ENCODE data around the gene C8A. TPM values are rescaled to one million over a fixed set of nuclear protein-coding genes. Genes with fewer than 3 reads are reported as not detected.

C8A gene
- total RNA-seq, 1 experiment from 2014 or later: not detected

DNA sequence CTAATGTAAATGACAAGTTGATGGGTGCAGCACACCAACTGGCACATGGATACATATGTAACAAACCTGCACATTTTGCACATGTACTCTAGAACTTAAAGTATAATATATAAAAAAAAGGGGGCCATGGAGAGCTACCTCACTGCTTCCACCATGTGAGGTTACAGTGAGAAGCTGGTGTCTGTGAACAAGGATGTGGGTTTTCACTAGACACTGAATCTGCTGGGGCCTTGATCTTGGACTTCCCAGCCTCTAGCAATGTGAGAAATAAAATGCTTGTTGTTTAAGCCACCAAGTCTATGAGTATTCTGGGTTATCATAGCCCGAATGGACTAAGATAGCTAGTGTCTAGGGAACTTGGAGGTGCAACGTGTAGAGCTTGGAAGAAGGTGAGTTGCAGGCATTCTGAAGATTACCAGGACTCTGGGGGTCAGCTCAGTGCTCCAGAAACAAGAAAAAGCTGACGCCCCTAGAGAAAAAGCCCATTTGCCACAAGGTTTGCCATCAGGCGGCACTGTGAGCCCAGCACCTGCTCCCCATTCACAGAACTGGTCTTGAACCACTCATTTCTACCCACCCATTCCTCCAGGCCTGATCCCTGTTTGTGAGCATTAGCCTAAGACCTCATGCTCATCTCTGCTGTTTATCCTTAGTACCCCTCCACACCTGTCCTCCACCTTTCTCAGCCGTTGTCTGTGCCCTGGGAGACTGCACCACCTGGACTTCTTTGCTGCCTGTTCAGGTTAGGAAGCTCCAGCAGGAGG lies 20.3 kb upstream of the C8A start:
- no peak for DNase-seq (ENCODE audit: low read depth)
- in situ Hi-C loops (cut with HindIII; ENCODE audit: low pct_unique_long_range_greater_than_20kb, low sequenced_read_pairs): no loop called here

- DNase-seq (ENCODE audit: low read depth): no peak
- in situ Hi-C loops (cut with HindIII; ENCODE audit: low pct_unique_long_range_greater_than_20kb, low sequenced_read_pairs): no loop called here
These were observed 18.9 kb upstream of the C8A start for GRCh38 chr1:56835657-56836056.

- in situ Hi-C loops (cut with HindIII; ENCODE audit: low pct_unique_long_range_greater_than_20kb, low sequenced_read_pairs): no loop called here
- DNase-seq (ENCODE audit: low read depth): no peak
These were observed 18.2 kb upstream of the C8A start for GRCh38 chr1:56836359-56836758.

GRCh38 chr1:56837244-56837939 lies 17.2 kb upstream of the C8A start:
- DNase-seq (ENCODE audit: low read depth): peak; percentile 72
- in situ Hi-C loops (cut with HindIII; ENCODE audit: low pct_unique_long_range_greater_than_20kb, low sequenced_read_pairs): no loop called here

DNA sequence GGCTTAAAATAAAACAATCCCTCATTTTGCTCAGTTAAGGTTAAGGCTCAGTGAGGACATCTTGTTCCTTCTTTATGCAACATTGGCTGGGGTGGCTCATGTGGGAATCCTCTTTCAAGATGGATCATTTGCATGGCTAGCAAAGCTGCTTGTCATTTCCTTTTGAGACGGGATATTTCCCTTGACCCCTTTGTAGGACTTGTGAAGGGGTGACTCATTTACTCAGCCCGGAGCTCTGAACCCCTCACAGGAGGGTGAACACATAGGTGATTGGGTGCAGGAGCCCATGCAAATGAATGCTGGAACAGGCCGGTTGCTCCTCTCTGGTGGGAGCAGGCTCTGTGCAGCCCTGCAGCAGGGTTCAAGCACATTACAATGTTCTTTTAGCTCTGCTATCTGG lies 15.8 kb upstream of the C8A start:
- in situ Hi-C loops (cut with HindIII; ENCODE audit: low pct_unique_long_range_greater_than_20kb, low sequenced_read_pairs): no loop called here
- no peak for DNase-seq (ENCODE audit: low read depth)

DNA sequence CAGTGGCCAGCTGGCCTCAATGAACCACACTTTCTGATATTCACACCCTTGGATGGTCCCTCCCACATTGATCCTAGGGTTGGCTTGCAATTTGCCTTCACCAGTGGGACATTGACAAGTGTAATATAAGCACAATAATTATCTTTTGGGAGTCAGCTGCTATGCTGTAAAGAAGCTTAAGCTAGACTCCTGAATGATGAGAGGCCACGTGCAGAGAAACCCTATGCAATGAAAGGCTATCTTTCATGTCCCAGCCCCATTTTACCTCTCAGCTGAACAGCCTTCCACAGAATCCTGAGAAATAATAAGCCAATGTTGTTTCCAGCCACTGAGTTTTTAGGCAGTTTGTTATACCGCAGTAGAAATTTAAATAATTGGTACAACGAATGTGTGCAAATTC lies 11.1 kb upstream of the C8A start:
- no peak for DNase-seq (ENCODE audit: low read depth)
- in situ Hi-C loops (cut with HindIII; ENCODE audit: low pct_unique_long_range_greater_than_20kb, low sequenced_read_pairs): no loop called here

DNA sequence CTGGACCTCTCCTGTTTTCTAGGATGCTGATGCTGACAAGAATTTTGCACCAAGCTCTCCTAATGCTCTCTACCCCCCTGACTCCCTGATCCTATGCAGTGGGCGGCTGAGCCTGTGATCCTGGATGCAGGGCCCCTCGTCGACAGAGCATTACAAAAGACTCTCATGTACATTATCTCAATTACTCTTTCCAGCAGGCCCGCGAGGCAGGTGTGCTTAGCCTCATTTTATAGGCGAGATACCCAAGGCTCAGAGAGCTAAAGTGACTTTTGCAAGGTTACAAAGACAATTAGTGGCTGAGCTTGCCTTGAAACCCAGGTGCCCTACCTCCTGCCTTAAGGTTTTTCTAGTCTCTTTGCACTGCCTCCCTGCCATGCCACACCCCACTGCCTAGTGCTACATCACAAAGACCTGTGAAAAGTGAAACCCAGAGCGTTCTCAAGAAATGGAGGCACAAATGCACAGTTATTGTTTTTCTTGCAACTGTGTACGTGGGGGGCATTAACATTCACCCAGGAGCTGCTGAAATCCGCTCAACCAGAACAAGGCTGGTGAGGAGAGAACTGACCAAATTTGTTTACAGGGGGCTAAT lies 10.0 kb upstream of the C8A start:
- no peak for DNase-seq (ENCODE audit: low read depth)
- in situ Hi-C loops (cut with HindIII; ENCODE audit: low pct_unique_long_range_greater_than_20kb, low sequenced_read_pairs): no loop called here

DNA sequence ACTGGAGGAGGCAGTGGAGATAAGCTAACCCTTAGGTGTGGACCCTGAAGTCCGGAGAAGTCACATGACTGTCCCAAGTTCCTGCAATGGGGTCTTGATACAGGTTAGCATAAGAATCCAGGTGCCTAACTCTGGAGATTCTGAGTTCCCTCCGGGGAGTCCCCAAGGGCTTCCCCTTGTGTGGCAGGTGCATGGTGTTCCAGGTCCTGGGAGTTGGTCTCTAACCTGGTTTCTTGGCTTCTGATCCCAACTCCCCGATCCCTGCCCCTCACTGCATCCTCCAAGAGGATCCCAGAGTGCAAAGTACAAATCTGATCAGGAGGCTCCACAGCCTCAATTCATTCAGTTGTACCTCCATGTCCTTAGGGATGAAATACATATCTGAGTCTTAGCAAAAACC lies 9.3 kb upstream of the C8A start:
- DNase-seq (ENCODE audit: low read depth): no peak
- in situ Hi-C loops (cut with HindIII; ENCODE audit: low pct_unique_long_range_greater_than_20kb, low sequenced_read_pairs): no loop called here

GRCh38 chr1:56849750-56850149 lies 4.8 kb upstream of the C8A start:
- DNase-seq (ENCODE audit: low read depth): no peak
- in situ Hi-C loops (cut with HindIII; ENCODE audit: low pct_unique_long_range_greater_than_20kb, low sequenced_read_pairs): no loop called here

DNA sequence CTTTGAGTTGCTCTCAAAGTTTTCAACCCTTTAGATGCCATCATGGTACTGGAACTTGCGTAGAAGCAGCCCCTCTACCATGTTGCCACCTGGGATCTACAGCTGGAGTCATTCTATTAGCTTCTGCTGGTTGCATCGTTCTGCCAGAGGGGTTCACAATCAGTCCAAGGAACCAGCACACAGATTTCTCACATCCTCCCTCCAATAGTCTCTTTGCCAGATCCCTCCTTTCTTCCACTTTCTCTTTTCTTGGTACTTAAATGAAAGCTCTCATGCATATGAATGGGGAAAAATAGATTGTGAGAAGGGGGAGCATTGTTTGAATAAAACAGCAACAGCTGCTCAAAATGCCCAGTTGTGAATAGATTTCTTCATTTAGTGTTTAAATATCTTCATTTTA lies 4.2 kb upstream of the C8A start:
- in situ Hi-C loops (cut with HindIII; ENCODE audit: low pct_unique_long_range_greater_than_20kb, low sequenced_read_pairs): no loop called here
- DNase-seq (ENCODE audit: low read depth): no peak

GRCh38 chr1:56850922-56851321 lies 3.7 kb upstream of the C8A start:
- no peak for DNase-seq (ENCODE audit: low read depth)
- in situ Hi-C loops (cut with HindIII; ENCODE audit: low pct_unique_long_range_greater_than_20kb, low sequenced_read_pairs): no loop called here

DNA sequence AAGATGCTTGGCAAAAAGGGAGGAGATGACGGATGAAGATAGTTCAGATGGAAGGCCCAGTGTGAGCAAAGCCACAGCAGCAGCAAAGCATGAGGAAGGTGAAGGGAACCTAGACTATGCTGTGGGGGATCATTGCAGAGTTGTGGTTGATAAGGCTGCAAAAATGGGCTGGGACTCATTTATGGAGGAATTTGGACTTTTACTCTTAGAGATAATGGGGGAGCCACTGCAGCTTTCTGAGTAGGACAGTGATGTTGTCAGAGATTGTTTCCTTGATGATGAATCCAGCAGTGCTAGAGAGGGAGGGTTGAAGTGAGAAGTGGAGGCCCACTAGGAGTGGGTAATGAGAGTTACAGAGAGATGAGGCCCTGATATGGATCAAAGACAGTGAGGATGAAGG lies 2.1 kb upstream of the C8A start:
- no peak for DNase-seq (ENCODE audit: low read depth)
- in situ Hi-C loops (cut with HindIII; ENCODE audit: low pct_unique_long_range_greater_than_20kb, low sequenced_read_pairs): no loop called here

- DNase-seq (ENCODE audit: low read depth): no peak
- in situ Hi-C loops (cut with HindIII; ENCODE audit: low pct_unique_long_range_greater_than_20kb, low sequenced_read_pairs): no loop called here
These were observed 593 bp downstream of the C8A start for GRCh38 chr1:56855190-56855589.

DNA sequence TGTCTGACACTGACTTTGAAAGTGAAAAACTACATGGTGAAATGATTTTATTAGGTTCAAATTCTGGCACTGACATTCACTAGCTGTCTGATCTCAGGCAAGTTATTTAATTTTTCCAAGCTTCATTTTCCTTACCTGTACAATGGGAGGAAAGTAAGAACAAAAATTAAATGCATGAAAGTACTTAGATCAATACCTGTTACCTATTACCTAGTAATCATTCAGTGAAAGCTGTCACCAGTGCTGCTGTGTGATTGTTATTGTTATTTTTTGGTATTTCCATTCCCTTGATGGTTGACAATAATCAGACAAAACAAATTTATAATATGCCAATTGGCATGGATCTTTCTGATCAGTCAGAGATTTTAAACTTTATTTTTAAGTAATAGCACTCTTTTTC lies 1.6 kb downstream of the C8A start:
- in situ Hi-C loops (cut with HindIII; ENCODE audit: low pct_unique_long_range_greater_than_20kb, low sequenced_read_pairs): no loop called here
- DNase-seq (ENCODE audit: low read depth): no peak

GRCh38 chr1:56859287-56859686 lies 4.7 kb downstream of the C8A start:
- in situ Hi-C loops (cut with HindIII; ENCODE audit: low pct_unique_long_range_greater_than_20kb, low sequenced_read_pairs): no loop called here
- DNase-seq (ENCODE audit: low read depth): no peak

- DNase-seq (ENCODE audit: low read depth): no peak
- in situ Hi-C loops (cut with HindIII; ENCODE audit: low pct_unique_long_range_greater_than_20kb, low sequenced_read_pairs): no loop called here
These were observed 8.8 kb downstream of the C8A start for GRCh38 chr1:56863265-56863992.

DNA sequence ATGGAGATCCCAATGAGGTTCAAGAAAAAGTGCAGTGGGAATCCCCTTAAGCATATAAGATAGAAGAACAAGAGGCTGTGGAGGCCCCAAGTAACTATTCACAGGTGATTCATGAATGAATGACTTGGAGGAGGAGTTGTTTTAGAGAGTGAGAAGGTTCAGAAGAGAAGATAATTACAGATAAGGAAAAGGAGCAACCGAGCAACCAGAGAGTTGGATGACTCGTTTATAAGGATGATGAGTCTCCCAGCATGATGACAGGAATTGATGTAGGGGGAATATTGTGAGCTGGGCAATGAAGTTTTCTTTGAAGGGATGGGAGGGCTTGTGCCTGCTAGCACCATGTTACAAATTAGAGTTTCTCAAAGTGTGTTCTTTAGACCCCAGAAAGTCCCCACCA lies 9.8 kb downstream of the C8A start:
- DNase-seq (ENCODE audit: low read depth): peak; percentile 11
- in situ Hi-C loops (cut with HindIII; ENCODE audit: low pct_unique_long_range_greater_than_20kb, low sequenced_read_pairs): no loop called here

GRCh38 chr1:56866656-56867055 lies 12.1 kb downstream of the C8A start:
- no peak for DNase-seq (ENCODE audit: low read depth)
- in situ Hi-C loops (cut with HindIII; ENCODE audit: low pct_unique_long_range_greater_than_20kb, low sequenced_read_pairs): no loop called here

DNA sequence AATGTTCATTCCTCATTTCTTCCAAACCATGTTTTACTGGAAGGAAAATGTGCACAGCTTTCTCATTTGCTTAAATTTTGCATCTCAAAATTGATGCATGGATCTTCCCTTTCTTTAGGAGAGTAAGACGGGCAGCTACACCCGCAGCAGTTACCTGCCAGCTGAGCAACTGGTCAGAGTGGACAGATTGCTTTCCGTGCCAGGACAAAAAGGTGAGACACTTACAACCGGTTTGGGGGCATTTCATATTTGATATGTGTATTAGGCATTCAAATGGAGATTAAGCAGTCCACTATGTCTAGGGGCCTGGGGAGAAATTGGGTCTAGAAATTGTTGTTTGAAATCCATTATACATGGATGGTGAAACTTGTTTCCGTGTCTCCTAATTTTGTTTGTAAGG lies 12.9 kb downstream of the C8A start:
- no peak for DNase-seq (ENCODE audit: low read depth)
- in situ Hi-C loops (cut with HindIII; ENCODE audit: low pct_unique_long_range_greater_than_20kb, low sequenced_read_pairs): no loop called here

All from Caki2 (cell line).